Sigmoid colon (tissue), 7 donors: ENCODE results near the gene EFNA5. TPM values are rescaled to one million over a fixed set of nuclear protein-coding genes. Genes with fewer than 3 reads are reported as not detected.

Experiments
- DNase-seq: peaks from one replicate; pipeline ENCODE4 v3.0.0-alpha.2; 2019
- H3K27ac ChIP-seq, 4 donors: fragments of 200-600 bp; sonication (generic); one replicate each; pipeline ENCODE4 v1.5.1; 2016 to 2019; ENCODE audit warnings: mild to moderate bottlenecking in 1 of 4
- H3K27me3 ChIP-seq, 3 donors: fragments of 200-600 bp; sonication (generic); one replicate each; pipeline ENCODE4 v1.5.1; 2019; ENCODE audit warnings: mild to moderate bottlenecking in 1 of 3
- H3K36me3 ChIP-seq, 4 donors: fragments of 200-600 bp; sonication (generic); one replicate each; pipeline ENCODE4 v1.5.1; 2016 to 2019
- H3K4me1 ChIP-seq, 4 donors: fragments of 200-600 bp; sonication (generic); one replicate each; pipeline ENCODE4 v1.5.1; 2017 to 2019
- H3K4me3 ChIP-seq, 4 donors: fragments of 200-600 bp; sonication (generic); one replicate each; pipeline ENCODE4 v1.5.1; 2017 to 2019; ENCODE audit warnings: mild to moderate bottlenecking in 2 of 4, moderate library complexity in 1 of 4
- H3K9me3 ChIP-seq, 4 donors: fragments of 200-600 bp in 3 of 4; sonication (generic) in 3 of 4; one replicate each; pipeline versions ENCODE4 v1.5.1 to v1.6.1; 2013 to 2019
- CTCF ChIP-seq, 4 experiments: fragments of 450-650 bp in 3 of 4; fragments of 200-600 bp in 1 of 4; IDR thresholded peaks; one replicate each; pipeline ENCODE4 v1.5.1; 2016 to 2019; ENCODE audit warnings: antibody characterized with exemption in 4 of 4, mild to moderate bottlenecking in 3 of 4, moderate library complexity in 2 of 4
- EP300 ChIP-seq, 4 donors: sonication (generic); formaldehyde crosslinking; IDR thresholded peaks; one replicate each; pipeline ENCODE4 v1.6.1; 2017; ENCODE audit warnings: antibody characterized with exemption in 4 of 4
- POLR2A ChIP-seq, 2 donors: fragments of 450-650 bp; IDR thresholded peaks; one replicate each; pipeline ENCODE4 v1.6.1; 2016; ENCODE audit warnings: antibody characterized with exemption in 2 of 2, mild to moderate bottlenecking in 2 of 2, moderate library complexity in 2 of 2
- POLR2AphosphoS5 ChIP-seq, 4 donors: sonication (generic); formaldehyde crosslinking; IDR thresholded peaks; one replicate each; pipeline ENCODE4 v1.6.1; 2017; ENCODE audit warnings: antibody characterized with exemption in 4 of 4
- WGBS, 2 donors: extraction: QIAGEN DNeasy Blood & Tissue Kit; methylation state at CpG; one replicate each; pipeline ENCODE4 v1.1.7; 2013; 5-methylcytosine and 5-hydroxymethylcytosine counted together
- intact Hi-C: fragments of 100-400 bp; cut with DNase I; formaldehyde crosslinking; loops from one replicate; pipeline ENCODE4 v1.15.1; 2023
- polyA plus RNA-seq, 3 donors: library from polyadenylated mRNA; stranded (reverse); fragments of 200-250 nt; gene quantifications; one replicate each; pipeline ENCODE4 v1.2.3, GENCODE V29; 2013
- total RNA-seq, 4 donors: library from RNA; depleted of rRNA; stranded (reverse); fragments of >200 nt; gene quantifications; one replicate each; pipeline ENCODE4 v1.1.0, GENCODE V29; 2016
- donor health status: healthy with polysubstance abuse.
- donor health status: Bipolar disorder and iron deficiency.
- donor health status: healthy.

The EFNA5 gene
- total and polyA plus RNA-seq, 7 donors: 0.60 to 10.8 (median 6.8) TPM

GRCh38 chr5:107418902-107419301 is 251.8 kb downstream of the EFNA5 start:
- intact Hi-C loops: loop anchor here (10.0 kb wide), 1 partner anchor 246 kb away; no protein-coding TSS in a partner anchor
- H3K4me3 ChIP-seq: no peak overlapping the region
- no peaks in the 10 kb centered on the region for H3K27me3 ChIP-seq
- H3K9me3 ChIP-seq: no peaks in the 10 kb centered on the region
- no peak overlapping the region for H3K27ac ChIP-seq
- H3K36me3 ChIP-seq: no peaks in the 10 kb centered on the region
- no peak for DNase-seq
- peaks cover 0 to 13% (median 10%) of the 10 kb centered on the region in 4 donors for H3K4me1 ChIP-seq
- 94 to 96% methylated on average over 2 of the region's 2 CpGs for WGBS, 2 donors
- TF ChIP-seq CTCF (IDR thresholded peaks at IDR 0.05) (no peak), POLR2A (IDR thresholded peaks at IDR 0.05) (no peak), POLR2AphosphoS5 (IDR thresholded peaks at IDR 0.05) (no peak), EP300 (IDR thresholded peaks at IDR 0.05) (no peak)

- TF ChIP-seq POLR2AphosphoS5 (IDR thresholded peaks at IDR 0.05) (no peak), POLR2A (IDR thresholded peaks at IDR 0.05) (no peak), CTCF (IDR thresholded peaks at IDR 0.05) (no peak), EP300 (IDR thresholded peaks at IDR 0.05) (no peak)
- intact Hi-C loops: loop anchor here (10.0 kb wide), 1 partner anchor 247 kb away; no protein-coding TSS in a partner anchor
- Histone ChIP-seq H3K27me3 (no peaks in the 10 kb centered on the region), H3K9me3 (no peaks in the 10 kb centered on the region), H3K4me3 (no peak overlapping the region), H3K36me3 (no peaks in the 10 kb centered on the region), H3K4me1 (peaks cover 0 to 13% (median 10%) of the 10 kb centered on the region in 4 donors), H3K27ac (no peak overlapping the region)
- no peak for DNase-seq
- 16 to 52% methylated on average over 2 of the region's 2 CpGs for WGBS, 2 donors
These were observed 252.7 kb downstream of the EFNA5 start for GRCh38 chr5:107418071-107418470.

GRCh38 chr5:107415762-107416161 is 255.0 kb downstream of the EFNA5 start:
- Histone ChIP-seq H3K4me3 (no peak overlapping the region), H3K36me3 (no peaks in the 10 kb centered on the region), H3K4me1 (peaks cover 0 to 13% (median 10%) of the 10 kb centered on the region in 4 donors), H3K27me3 (no peaks in the 10 kb centered on the region), H3K27ac (no peak overlapping the region), H3K9me3 (no peaks in the 10 kb centered on the region)
- intact Hi-C loops: loop anchor here (10.0 kb wide), 1 partner anchor 249 kb away; no protein-coding TSS in a partner anchor
- TF ChIP-seq POLR2AphosphoS5 (IDR thresholded peaks at IDR 0.05) (no peak), CTCF (IDR thresholded peaks at IDR 0.05) (no peak), EP300 (IDR thresholded peaks at IDR 0.05) (no peak), POLR2A (IDR thresholded peaks at IDR 0.05) (no peak)
- 87 to 90% methylated on average over 1 of the region's 1 CpG for WGBS, 2 donors
- no peak for DNase-seq

GRCh38 chr5:107414802-107415201 is 255.9 kb downstream of the EFNA5 start:
- 93 to 94% methylated on average over 2 of the region's 2 CpGs for WGBS, 2 donors
- intact Hi-C loops: loop anchor here (10.0 kb wide), 1 partner anchor 250 kb away; no protein-coding TSS in a partner anchor
- H3K9me3 ChIP-seq: no peaks in the 10 kb centered on the region

More at GRCh38 chr5:107414802-107415201, 255.9 kb downstream of the EFNA5 start:
- no peak overlapping the region for H3K27ac ChIP-seq
- H3K27me3 ChIP-seq: no peaks in the 10 kb centered on the region
- peaks cover 0 to 13% (median 10%) of the 10 kb centered on the region in 4 donors for H3K4me1 ChIP-seq
- no peak overlapping the region for H3K4me3 ChIP-seq
- no peak for TF ChIP-seq CTCF (IDR thresholded peaks at IDR 0.05)
- no peak for TF ChIP-seq POLR2A (IDR thresholded peaks at IDR 0.05)
- TF ChIP-seq EP300 (IDR thresholded peaks at IDR 0.05): no peak
- no peak for TF ChIP-seq POLR2AphosphoS5 (IDR thresholded peaks at IDR 0.05)
- no peaks in the 10 kb centered on the region for H3K36me3 ChIP-seq
- DNase-seq: no peak
